PC-9 (cell line): ENCODE results near the gene CDK18.

Experiments used
- EZH2 ChIP-seq: fragments of 200-600 bp; sonication (generic); IDR thresholded peaks from 2 replicates; pipeline ENCODE4 v1.8.0; 2017; ENCODE audit warnings: antibody characterized with exemption, low read depth
- TF ChIP-seq, protein P1 (sequence below): fragments of 200-600 bp; sonication (generic); conservative IDR thresholded peaks from 2 replicates; pipeline ENCODE4 v1.6.1; 2017; ENCODE audit warnings: mixed run types, antibody characterized with exemption, mild to moderate bottlenecking, moderate library complexity

DNA sequence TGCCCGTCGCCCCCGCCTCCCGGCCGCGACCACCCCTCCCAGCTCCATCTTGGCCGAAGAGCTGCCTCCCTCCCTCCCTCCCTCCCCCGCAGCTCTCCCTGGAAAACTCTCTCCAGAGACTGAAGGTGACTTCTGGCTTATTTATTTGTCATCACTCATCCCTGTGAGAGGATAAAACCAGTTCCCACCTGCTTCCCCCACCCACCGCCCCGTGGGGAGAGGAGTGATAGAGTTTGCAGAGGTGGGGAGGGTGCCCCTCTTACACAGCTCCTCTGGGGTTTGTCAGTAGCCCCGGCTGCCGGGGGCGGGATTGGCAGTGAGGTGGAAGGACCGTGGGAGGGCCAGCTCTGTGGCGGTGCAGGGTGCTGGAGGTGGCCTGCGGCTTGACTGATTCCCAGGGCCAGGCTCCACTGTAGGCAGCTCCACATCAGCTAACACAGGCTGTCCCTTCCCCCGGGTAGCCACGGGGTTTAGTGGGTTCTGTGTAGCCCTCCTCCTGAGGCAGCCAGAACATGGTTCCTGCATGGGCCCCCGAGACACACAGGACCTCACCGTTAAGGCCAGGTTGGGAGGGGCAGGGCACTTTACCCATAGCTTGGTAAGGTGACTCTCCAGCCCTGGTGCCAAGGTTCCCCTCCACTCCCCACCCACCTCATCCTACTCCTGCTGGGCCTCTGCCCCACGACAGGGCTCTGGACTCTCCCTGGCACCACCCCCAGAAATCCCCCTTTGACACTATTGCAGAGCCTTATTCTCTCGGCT lies 65.1 kb downstream of the CDK18 start:
- TF ChIP-seq, protein P1, sequence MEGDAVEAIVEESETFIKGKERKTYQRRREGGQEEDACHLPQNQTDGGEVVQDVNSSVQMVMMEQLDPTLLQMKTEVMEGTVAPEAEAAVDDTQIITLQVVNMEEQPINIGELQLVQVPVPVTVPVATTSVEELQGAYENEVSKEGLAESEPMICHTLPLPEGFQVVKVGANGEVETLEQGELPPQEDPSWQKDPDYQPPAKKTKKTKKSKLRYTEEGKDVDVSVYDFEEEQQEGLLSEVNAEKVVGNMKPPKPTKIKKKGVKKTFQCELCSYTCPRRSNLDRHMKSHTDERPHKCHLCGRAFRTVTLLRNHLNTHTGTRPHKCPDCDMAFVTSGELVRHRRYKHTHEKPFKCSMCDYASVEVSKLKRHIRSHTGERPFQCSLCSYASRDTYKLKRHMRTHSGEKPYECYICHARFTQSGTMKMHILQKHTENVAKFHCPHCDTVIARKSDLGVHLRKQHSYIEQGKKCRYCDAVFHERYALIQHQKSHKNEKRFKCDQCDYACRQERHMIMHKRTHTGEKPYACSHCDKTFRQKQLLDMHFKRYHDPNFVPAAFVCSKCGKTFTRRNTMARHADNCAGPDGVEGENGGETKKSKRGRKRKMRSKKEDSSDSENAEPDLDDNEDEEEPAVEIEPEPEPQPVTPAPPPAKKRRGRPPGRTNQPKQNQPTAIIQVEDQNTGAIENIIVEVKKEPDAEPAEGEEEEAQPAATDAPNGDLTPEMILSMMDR: no peak
- no peak for TF ChIP-seq EZH2
